Eye (tissue), 1 donor: ENCODE data around the gene MAPT.
A peak's percentile ranks its signal among the peaks of the same experiment; 100 is the strongest.

Experiments
- DNase-seq: peaks from one replicate; pipeline ENCODE4 v3.0.0-alpha.2; 2015

Gene MAPT

DNA sequence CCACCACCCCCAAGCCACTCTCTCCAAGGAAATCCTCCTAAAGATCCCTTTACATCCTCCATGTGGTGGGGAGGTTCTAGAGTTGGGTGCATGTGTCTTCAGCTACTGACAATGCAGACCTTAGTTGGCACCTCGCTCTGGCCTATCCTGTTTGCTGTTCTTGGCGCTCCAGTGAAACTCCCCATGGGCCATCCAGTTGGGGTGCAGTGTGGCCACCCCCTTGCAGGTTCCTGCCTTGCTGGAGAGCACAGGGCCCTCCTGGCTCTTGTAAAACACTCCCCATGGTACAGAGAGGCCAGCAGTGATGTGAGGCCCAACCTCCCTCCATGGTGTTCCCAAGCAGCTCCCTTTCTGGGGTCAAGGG, 82.0 kb downstream of the MAPT start:
- DNase-seq = no peak

DNA sequence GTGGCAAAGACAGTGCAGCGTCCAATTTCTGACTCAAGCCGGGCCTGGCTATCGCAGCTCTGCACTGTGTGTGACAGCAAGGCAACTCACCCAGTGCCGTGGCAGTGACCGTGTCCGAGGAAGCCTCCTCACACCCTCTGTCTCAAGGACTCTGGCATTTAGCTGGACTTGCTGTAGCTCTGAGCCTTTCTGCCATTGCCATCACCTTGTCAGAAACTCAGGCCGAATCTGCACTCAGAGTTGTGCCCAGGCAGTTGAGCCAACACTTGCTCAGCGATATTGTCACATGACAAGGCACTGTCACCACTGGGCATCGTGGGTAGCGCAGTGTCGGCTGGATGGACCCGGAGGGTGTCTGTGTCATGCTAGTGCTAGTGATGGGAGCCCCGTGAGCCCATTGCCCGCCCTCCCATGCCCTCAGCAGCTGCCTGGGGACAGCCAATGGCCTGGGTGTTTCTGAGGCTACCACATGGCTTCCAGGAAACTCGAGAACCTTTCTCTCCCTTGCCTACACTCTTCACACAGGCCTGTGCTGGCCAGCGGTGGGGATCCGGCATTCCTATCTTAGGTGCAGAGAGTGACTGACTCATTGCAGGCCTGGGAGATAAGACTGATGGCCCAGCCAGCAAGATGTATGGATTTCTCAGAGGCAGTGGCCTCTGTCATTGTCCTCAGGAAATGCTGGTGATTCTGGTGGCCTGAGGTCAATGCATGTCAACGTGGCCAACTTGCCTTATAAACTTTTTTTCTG, 82.6 kb downstream of the MAPT start:
- DNase-seq = no peak

DNA sequence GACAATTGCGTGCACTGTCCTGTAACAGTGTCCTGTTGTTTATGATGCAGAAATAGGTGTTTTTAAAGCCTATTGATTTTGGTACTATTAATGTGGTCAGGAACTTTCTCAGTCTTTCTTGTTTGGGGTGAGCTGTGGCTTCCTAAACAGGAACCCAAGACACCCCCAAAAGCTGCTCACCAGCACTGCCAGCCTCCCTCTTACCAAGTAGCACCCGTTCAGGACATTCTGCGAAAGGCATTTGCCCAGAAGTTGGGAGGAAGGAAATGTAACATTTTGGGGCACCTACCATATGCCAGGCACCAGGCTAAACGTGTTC, 83.1 kb downstream of the MAPT start:
- no peak for DNase-seq

DNA sequence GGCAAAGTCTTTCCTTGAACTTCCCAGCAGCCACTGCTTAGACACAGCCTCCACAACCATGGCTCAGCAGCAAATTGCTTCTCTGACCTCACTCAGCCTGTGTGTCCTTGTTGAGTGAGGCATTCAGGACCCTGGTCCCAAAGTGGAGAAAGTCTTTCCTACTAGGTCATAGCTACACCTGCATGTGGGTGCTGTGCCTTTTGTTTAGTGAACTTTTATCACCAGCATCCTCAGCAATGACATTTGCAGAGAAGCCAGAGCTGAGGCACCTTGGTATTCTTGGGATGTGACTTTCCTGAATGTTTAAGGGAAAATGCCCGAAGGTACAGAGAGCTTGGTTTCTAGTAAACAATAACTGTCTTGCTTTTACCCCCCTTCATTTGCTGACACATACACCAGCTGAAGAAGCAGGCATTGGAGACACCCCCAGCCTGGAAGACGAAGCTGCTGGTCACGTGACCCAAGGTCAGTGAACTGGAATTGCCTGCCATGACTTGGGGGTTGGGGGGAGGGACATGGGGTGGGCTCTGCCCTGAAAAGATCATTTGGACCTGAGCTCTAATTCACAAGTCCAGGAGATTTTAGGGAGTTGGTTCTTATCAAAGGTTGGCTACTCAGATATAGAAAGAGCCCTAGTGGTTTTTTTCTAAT, 83.7 kb downstream of the MAPT start:
- DNase-seq = no peak

DNA sequence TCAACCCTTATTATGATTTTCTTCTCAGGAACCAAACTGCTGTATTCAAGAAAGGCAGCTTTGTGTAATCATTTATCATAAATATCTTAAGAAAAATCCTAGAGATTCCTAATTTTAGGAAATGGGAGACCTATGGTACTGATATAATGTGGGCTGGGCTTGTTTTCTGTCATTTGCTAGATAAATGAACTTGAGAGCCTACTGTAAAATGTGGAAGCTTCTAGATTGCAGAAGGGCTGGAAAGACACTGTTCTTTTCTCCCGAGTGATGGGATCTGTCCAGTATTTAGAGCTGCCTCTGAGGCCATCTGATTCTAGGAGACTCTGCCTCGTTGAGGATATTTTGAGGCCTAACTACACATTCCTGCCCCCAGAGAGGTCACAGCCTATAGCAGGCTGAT, 84.8 kb downstream of the MAPT start:
- no peak for DNase-seq

DNA sequence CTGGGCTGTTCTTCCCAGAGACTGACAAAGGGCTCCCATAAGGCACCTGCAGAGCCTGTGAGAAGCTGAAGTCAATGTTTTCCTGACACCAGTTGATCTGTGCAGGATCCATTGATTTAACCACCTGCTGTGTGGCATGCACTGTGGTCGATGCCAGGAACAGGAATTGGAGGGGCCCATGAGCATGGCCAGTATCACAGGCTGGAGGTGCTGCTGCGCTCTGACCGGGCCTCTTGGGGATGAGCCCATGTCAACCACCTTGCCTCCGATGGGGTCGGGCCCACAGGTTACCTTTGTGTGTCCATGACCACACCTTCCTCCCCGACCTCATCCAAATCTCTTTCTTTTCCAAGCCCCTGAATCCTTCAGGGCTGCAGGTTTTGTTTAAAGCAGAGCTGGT, 86.5 kb downstream of the MAPT start:
- no peak for DNase-seq

DNA sequence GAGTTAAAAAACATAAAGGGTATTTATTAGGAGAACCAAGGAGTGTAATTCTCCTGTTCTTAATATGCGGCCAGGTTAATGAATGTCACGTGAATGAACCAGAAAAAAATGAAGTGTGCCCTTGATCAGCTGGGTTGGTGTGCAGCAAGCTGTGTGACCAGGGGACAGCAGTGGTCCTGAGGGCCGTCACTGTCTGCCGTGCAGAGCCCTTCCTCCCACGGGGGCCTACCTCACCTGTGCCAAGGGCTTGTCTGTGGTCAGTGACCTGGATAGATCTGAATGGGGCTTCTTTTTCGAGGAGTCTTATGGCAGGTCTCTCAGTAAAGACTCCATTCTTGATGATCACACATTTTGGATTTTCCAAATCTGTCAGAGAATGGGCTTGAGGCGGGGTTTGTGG, 87.0 kb downstream of the MAPT start:
- DNase-seq = no peak

DNA sequence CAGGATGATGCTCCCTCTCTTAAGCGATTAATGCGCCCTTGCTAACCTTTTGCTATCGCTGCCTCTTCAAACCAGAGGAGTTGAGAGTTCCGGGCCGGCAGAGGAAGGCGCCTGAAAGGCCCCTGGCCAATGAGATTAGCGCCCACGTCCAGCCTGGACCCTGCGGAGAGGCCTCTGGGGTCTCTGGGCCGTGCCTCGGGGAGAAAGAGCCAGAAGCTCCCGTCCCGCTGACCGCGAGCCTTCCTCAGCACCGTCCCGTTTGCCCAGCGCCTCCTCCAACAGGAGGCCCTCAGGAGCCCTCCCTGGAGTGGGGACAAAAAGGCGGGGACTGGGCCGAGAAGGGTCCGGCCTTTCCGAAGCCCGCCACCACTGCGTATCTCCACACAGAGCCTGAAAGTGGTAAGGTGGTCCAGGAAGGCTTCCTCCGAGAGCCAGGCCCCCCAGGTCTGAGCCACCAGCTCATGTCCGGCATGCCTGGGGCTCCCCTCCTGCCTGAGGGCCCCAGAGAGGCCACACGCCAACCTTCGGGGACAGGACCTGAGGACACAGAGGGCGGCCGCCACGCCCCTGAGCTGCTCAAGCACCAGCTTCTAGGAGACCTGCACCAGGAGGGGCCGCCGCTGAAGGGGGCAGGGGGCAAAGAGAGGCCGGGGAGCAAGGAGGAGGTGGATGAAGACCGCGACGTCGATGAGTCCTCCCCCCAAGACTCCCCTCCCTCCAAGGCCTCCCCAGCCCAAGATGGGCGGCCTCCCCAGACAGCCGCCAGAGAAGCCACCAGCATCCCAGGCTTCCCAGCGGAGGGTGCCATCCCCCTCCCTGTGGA, 88.6 kb downstream of the MAPT start:
- no peak for DNase-seq

DNA sequence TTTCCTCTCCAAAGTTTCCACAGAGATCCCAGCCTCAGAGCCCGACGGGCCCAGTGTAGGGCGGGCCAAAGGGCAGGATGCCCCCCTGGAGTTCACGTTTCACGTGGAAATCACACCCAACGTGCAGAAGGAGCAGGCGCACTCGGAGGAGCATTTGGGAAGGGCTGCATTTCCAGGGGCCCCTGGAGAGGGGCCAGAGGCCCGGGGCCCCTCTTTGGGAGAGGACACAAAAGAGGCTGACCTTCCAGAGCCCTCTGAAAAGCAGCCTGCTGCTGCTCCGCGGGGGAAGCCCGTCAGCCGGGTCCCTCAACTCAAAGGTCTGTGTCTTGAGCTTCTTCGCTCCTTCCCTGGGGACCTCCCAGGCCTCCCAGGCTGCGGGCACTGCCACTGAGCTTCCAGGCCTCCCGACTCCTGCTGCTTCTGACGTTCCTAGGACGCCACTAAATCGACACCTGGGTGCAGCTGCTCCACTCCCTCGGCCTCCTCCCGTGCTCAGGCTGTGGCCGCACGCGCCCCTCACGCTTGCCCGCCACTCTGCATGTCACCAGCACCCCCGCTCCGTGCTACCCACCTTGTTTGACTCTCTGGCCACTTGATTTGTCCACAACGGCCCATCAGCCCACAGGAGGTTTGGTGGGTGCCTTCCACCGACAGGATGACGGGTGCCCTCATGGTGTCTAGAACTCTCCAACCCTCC, 89.4 kb downstream of the MAPT start:
- no peak for DNase-seq

DNA sequence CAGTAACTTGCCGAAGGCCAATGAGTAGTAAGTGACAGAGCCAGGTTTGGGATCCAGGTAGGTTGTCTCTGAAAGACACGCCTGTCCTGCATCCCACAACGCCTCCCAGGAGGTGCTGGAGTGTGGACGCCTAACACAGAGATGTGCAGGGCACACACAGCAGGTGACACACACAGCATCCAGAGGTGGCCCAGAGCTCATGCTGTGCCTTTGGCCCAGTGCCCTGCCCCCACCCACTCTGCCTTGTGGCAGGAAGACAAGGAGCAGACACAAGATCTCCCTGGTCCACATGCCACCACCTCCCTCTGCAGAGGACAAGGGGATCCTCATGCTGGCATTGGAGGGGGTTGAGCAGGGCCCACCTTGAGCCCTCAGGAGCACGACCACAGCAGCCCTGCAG, 90.0 kb downstream of the MAPT start:
- no peak for DNase-seq

DNA sequence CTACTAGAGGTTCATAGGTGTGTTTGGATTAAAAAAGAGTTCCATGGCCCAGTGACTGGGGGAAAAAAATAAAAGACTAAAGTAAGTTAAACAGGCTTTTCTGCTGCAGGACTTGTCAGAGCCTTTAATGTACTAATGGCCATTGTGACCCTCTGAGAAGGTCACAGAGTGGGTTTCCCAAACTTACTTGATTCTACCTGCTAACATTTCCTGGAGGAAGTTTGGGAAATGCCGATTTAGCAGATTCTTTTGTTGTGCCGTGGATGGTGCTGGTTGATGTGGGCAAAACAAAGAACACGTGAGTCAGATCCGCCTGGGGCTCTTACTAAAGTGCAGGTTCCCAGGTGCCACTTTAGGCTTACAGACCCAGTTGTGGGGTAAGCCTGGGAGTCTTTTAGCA, 91.1 kb downstream of the MAPT start:
- DNase-seq = no peak

DNA sequence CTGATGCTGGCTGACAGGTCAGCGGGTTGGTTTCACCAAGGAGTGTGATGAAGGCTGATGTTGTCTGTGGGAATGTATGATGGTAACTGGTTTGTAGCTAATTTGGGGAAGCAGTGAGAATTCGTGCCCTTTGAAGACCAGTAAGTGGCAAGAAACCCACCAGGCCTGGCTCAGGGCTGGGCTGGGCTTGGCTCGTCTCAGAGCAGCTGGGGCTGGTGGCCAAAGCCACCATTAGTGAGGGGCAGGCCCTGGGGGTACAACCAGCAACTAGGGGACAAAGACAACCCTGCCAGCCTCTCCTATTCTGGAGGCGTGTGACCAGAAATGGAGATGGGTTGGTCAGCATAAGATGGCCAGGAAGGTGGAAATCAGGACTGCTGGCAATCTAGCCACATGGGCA, 91.7 kb downstream of the MAPT start:
- DNase-seq = no peak

DNA sequence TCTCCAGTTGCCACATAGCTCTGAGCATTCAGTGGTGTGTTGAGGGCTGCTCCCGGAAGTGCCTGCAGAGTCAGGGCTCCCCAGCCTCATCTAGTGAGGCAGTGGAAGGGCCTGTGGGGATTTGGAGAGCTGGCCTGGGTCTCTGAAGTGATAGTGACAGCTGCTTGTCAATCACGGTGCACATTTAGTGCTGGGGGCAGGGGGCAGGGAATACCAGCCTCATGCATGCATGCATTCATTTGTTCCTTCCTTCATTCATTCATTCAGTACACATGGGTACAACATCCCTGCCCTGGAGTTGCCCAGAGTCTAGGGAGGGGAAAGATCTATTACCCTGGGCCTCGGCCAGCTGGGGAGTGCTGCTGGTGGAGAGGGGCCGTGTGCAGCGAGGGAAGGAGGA, 93.4 kb downstream of the MAPT start:
- no peak for DNase-seq

DNA sequence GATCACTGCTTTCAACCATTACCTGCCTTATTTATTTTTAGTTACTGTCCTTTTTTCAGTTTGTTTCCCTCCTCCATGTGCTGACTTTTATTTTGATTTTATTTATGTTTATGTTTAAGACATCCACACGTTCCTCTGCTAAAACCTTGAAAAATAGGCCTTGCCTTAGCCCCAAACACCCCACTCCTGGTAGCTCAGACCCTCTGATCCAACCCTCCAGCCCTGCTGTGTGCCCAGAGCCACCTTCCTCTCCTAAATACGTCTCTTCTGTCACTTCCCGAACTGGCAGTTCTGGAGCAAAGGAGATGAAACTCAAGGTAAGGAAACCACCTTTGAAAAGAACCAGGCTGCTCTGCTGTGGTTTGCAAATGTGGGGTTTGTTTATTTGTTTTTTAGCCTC, 95.4 kb downstream of the MAPT start:
- DNase-seq = no peak

DNA sequence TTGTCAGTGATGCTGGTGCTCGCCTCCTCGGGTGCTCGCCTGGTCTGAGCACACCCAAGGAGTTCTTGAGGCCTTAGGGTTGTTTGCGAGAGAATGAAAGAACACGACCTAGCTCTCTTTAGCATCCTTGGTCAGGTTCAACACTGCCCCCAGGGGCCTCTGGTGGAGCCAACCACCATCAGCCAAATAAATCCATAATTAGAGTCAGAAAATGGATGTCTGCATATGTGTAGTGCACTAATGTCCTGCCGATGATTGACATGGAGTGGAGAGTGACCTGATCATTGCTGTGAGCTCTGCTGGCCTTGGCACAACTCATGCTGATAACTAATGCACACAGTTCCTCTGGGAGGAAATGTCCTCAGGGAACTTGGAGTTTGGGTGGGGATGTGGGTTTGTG, 96.5 kb downstream of the MAPT start:
- no peak for DNase-seq

DNA sequence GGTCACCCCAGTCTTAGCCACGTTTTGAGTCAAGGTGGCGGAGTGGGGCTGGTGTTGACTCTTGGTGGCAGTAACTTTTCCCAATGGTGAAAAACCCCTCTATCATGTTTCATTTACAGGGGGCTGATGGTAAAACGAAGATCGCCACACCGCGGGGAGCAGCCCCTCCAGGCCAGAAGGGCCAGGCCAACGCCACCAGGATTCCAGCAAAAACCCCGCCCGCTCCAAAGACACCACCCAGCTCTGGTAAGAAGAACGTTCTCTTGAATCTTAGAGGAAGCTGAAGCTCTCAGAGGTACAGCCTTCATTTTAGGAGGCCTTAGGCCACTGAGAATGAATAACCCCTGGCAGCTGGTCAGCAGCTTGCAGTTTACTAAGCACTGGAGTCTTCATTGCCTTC, 97.0 kb downstream of the MAPT start:
- DNase-seq = no peak

DNA sequence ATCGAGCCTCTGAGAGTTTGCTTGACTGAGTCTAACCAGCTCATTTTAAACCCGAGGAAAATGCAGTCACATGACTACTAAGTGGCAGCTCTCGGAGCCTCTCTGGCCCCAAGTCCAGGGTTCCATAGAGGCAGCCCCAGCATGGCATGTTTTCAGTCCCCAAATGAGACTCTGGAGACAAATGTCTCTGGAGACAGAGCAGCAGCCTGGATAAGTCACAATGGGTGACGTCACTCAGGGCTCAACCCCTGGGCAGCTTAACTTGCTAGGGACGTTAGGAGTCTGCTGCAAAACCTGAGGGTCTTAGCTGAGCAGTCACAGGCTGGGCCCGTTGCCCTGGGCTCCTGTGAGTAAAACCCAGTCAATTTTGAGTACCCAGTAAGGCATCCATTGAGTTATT, 97.8 kb downstream of the MAPT start:
- DNase-seq = no peak

DNA sequence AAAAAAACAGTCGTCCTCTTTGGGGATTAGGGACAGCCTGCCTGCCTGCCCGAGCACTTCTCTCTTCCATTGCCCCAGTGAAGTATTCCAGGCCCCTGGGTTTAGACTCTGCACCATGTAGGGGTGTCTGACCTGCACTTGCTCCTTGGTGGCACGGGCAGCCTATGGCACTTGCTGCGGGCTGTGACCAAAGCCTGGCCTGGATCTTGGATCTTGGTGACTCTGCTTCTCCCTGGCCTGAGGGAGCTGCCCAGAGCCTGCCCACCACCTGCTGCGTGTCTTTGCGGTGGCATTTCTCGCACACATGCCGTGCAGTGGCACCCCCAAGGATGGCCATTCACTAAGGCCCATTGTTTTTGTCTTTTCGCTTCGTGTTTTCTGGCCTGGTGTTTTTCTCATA, 98.5 kb downstream of the MAPT start:
- DNase-seq = peak; percentile 42

DNA sequence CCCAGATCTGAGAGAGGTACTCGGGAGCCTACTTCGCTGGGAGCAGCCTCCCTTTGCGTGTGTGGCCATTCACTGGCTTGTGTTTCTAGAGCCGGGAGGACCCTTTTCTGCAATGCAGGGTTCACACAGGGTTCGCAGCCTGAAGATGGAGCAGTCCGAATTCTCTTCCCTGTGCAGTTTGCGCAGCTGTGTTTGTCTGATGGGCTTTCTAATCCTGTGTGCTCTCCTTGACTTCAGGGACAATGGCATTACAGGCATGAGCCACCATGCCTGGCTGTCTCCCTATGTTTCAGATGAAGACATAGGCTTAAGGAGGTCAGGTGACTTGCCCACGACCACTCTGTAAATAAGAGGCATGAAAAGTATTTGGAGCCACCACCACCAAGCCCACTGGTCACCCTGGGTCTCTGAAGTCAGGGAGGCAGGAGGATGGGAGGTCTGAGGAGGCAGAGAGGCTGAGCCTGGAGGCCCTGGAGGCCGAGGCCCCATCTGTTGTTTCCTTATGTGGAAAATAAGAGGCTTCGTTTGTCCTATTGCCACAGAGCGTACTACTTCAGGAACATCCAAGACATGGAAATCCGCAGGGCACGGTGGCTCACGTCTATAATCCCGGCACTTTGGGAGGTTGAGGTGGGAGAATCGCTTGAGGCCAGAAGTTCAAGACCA, 99.7 kb downstream of the MAPT start:
- peak; percentile 35 for DNase-seq

DNA sequence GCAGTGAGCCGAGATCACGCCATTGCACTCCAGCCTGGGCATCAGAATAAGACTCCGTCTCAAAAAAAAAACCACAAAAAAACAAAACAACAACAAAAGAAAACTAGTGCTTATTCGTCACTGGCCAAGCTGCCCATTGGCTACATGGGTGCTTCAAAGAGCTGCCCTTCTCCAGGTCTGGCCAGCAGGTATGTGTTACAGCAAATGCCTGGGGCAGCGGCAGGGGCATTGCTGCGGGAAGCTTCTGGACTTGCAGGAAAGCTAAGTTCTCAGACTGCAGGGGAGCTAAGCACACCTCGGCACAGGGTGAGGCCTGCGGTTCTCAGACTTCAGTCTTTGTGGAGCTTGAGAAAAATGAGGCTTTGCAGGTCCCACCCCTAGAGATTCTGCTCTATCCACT, 100.6 kb downstream of the MAPT start:
- no peak for DNase-seq

DNA sequence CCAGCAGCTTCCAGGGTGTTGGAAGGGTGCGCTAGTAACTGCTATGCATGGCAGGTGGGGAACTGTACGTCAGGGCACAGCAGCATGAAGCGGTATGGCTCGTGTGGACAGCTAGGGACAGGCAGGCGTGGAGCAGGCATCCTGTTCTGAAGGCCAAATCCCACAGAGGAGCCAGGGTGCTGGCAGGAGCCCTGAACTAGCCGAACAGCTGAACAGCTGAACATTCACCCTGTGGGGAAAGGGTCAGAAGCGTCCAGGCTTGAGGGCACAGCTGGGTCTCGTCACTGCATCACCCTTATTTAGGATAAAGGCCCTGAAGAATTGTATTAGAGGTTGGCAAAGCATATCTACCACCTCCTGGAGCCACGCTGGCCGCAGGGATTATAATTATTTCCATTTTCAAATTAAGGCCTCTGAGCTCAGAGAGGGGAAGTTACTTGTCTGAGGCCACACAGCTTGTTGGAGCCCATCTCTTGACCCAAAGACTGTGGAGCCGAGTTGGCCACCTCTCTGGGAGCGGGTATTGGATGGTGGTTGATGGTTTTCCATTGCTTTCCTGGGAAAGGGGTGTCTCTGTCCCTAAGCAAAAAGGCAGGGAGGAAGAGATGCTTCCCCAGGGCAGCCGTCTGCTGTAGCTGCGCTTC, 101.4 kb downstream of the MAPT start:
- no peak for DNase-seq

DNA sequence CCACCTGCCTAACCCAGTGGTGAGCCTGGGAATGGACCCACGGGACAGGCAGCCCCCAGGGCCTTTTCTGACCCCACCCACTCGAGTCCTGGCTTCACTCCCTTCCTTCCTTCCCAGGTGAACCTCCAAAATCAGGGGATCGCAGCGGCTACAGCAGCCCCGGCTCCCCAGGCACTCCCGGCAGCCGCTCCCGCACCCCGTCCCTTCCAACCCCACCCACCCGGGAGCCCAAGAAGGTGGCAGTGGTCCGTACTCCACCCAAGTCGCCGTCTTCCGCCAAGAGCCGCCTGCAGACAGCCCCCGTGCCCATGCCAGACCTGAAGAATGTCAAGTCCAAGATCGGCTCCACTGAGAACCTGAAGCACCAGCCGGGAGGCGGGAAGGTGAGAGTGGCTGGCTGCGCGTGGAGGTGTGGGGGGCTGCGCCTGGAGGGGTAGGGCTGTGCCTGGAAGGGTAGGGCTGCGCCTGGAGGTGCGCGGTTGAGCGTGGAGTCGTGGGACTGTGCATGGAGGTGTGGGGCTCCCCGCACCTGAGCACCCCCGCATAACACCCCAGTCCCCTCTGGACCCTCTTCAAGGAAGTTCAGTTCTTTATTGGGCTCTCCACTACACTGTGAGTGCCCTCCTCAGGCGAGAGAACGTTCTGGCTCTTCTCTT, 102.1 kb downstream of the MAPT start:
- DNase-seq = no peak
